SK-N-SH (cell line): ENCODE results near the gene BAIAP2L1. TPM values are rescaled to one million over a fixed set of nuclear protein-coding genes. Genes with fewer than 3 reads are reported as not detected.

Experiments used
- CTCF ChIA-PET: fragments of 300-600, 350-600 bp; formaldehyde crosslinking; extraction: SDS; loops from one replicate; lab custom pipeline; 2021; lab: Yijun Ruan, JAX
- POLR2A ChIA-PET: fragments of 350-600 bp; sonication (Branson Sonifier 250); formaldehyde crosslinking; extraction: SDS; loops from one replicate; lab custom pipeline; 2020; ENCODE audit warnings: antibody characterized with exemption, inconsistent platforms; lab: Yijun Ruan, JAX
- DNase-seq: peaks from one replicate; pipeline ENCODE4 v3.0.0; 2012
- H2AFZ ChIP-seq: fragments of 200-600 bp; sonication (generic); 2 replicates; pipeline ENCODE4 v1.8.1; 2016; ENCODE audit warnings: antibody characterized with exemption, mild to moderate bottlenecking, low read depth
- H3F3A ChIP-seq: fragments of 200-600 bp; sonication (generic); replicated peaks from 2 replicates; pipeline ENCODE3; 2016; ENCODE audit warnings: antibody characterized with exemption, mild to moderate bottlenecking; ENCODE audit not compliant: insufficient read depth
- H3K27ac ChIP-seq, 2 experiments: fragments of 200-500 bp in 1 of 2; fragments of 200-600 bp in 1 of 2; sonication (Bioruptor generic) in 1 of 2; sonication (generic), shearing (Covaris generic) in 1 of 2; 2 replicates each; pipeline versions ENCODE4 v1.5.1 to v1.6.1; 2014 to 2016; ENCODE audit warnings: low read depth in 2 of 2, inconsistent platforms in 1 of 2, low read length in 1 of 2, mild to moderate bottlenecking in 1 of 2, mixed read lengths in 1 of 2
- H3K27me3 ChIP-seq: fragments of 200-600 bp; sonication (generic), shearing (Covaris generic); 2 replicates; pipeline ENCODE4 v1.6.1; 2016; ENCODE audit warnings: mixed run types; ENCODE audit not compliant: insufficient read depth
- H3K36me3 ChIP-seq, 2 experiments: fragments of 200-500 bp in 1 of 2; fragments of 200-600 bp in 1 of 2; sonication (Bioruptor generic) in 1 of 2; sonication (generic) in 1 of 2; replicated peaks in 1 of 2; 2 replicates each; pipeline versions ENCODE3 to v1.5.1; 2014 to 2016; ENCODE audit warnings: low read length in 1 of 2, mild to moderate bottlenecking in 1 of 2; ENCODE audit not compliant: insufficient read depth in 2 of 2, control insufficient read depth in 1 of 2
- H3K4me1 ChIP-seq, 2 experiments: fragments of 200-500 bp in 1 of 2; fragments of 200-600 bp in 1 of 2; sonication (Bioruptor generic) in 1 of 2; sonication (generic), shearing (Covaris generic) in 1 of 2; 2 replicates each; pipeline versions ENCODE4 v1.5.1 to v1.6.1; 2014 to 2016; ENCODE audit warnings: low read depth in 1 of 2, low read length in 1 of 2, mixed run types in 1 of 2; ENCODE audit not compliant: insufficient read depth in 2 of 2, control insufficient read depth in 1 of 2
- H3K4me2 ChIP-seq: fragments of 200-600 bp; sonication (generic), shearing (Covaris generic); 2 replicates; pipeline ENCODE4 v1.6.1; 2017; ENCODE audit warnings: mixed run types
- H3K4me3 ChIP-seq, 2 experiments: fragments of 200-500 bp in 1 of 2; fragments of 200-600 bp in 1 of 2; sonication (Bioruptor generic) in 1 of 2; sonication (generic), shearing (Covaris generic) in 1 of 2; 2 replicates each; pipeline versions ENCODE4 v1.5.1 to v1.8.1; 2014 to 2016; ENCODE audit warnings: low read depth in 2 of 2, inconsistent platforms in 1 of 2, low read length in 1 of 2, mild to moderate bottlenecking in 1 of 2, mixed read lengths in 1 of 2, moderate library complexity in 1 of 2
- H3K79me2 ChIP-seq: fragments of 200-600 bp; sonication (generic); 2 replicates; pipeline ENCODE4 v1.8.1; 2017; ENCODE audit warnings: mild to moderate bottlenecking; ENCODE audit not compliant: insufficient read depth
- H3K9ac ChIP-seq: fragments of 200-600 bp; sonication (generic); 2 replicates; pipeline ENCODE4 v1.6.1; 2017; ENCODE audit warnings: mixed run types
- H3K9me2 ChIP-seq: fragments of 200-600 bp; sonication (generic); 2 replicates; pipeline ENCODE4 v1.6.1; 2017; ENCODE audit warnings: mixed run types
- H3K9me3 ChIP-seq: fragments of 200-600 bp; sonication (generic); 2 replicates; pipeline ENCODE4 v1.6.1; 2017; ENCODE audit warnings: mixed run types, mild to moderate bottlenecking, moderate library complexity
- H4K20me1 ChIP-seq: fragments of 200-600 bp; sonication (generic); 2 replicates; pipeline ENCODE4 v1.6.1; 2017; ENCODE audit warnings: mild to moderate bottlenecking, mixed run types; ENCODE audit not compliant: insufficient read depth
- EP300 ChIP-seq, 2 experiments: IDR thresholded peaks; 2 replicates each; pipeline versions ENCODE4 v1.4.0 to v1.6.1; 2012; ENCODE audit warnings: borderline replicate concordance in 1 of 2, low read depth in 1 of 2, low read length in 1 of 2
- FOSL2 ChIP-seq: IDR thresholded peaks from 2 replicates; pipeline ENCODE4 v1.4.0; 2012; ENCODE audit warnings: low read depth, mild to moderate bottlenecking, moderate library complexity, borderline replicate concordance
- GATA2 ChIP-seq: sonication (generic); formaldehyde crosslinking; IDR thresholded peaks from 2 replicates; pipeline ENCODE4 v1.5.0; 2020; ENCODE audit warnings: mild to moderate bottlenecking, missing genetic modification reagents
- POLR2AphosphoS5 ChIP-seq: IDR thresholded peaks from 2 replicates; pipeline ENCODE4 v1.6.1; 2012; ENCODE audit warnings: low read depth, low read length
- RFX5 ChIP-seq: IDR thresholded peaks from 2 replicates; pipeline ENCODE4 v1.6.1; 2012; ENCODE audit warnings: mild to moderate bottlenecking, improper control_type of control experiment, low read length
- RXRA ChIP-seq: IDR thresholded peaks from 2 replicates; pipeline ENCODE4 v1.4.0; 2012; ENCODE audit warnings: low read depth, mild to moderate bottlenecking, borderline replicate concordance
- SIN3A ChIP-seq: IDR thresholded peaks from 2 replicates; pipeline ENCODE4 v1.6.1; 2012; ENCODE audit warnings: low read depth, mild to moderate bottlenecking, low read length, moderate library complexity, borderline replicate concordance
- TCF12 ChIP-seq: IDR thresholded peaks from 2 replicates; pipeline ENCODE4 v1.4.0; 2012
- YY1 ChIP-seq: IDR thresholded peaks from 2 replicates; pipeline ENCODE4 v1.4.0; 2012; ENCODE audit warnings: low read depth, mild to moderate bottlenecking
- WGBS: methylation state at CpG from one replicate; pipeline ENCODE4 v1.1.6; 2017; ENCODE audit warnings: low lambda C conversion rate; 5-methylcytosine and 5-hydroxymethylcytosine counted together
- polyA plus RNA-seq, 3 experiments: library from polyadenylated mRNA; depleted of rRNA; stranded (reverse); fragments of >200 nt; gene quantifications; 2 replicates each; pipeline ENCODE4 v1.2.3, GENCODE V29; 2012
- TF ChIP-seq, protein P1 (sequence below): fragments of 150-350 bp; IDR thresholded peaks from 2 replicates; pipeline ENCODE4 v1.6.1; 2016; ENCODE audit warnings: mild to moderate bottlenecking, low read depth, low read length
- TF ChIP-seq, protein P2 (sequence below): IDR thresholded peaks from 2 replicates; pipeline ENCODE4; 2012
- TF ChIP-seq, protein P3 (sequence below): IDR thresholded peaks from 2 replicates; pipeline ENCODE4 v1.4.0; 2012; ENCODE audit warnings: low read depth, borderline replicate concordance

Gene BAIAP2L1
- polyA plus RNA-seq, 1 of the 3 experiments (the other 2 are of a cell fraction), result 8.8 TPM

DNA sequence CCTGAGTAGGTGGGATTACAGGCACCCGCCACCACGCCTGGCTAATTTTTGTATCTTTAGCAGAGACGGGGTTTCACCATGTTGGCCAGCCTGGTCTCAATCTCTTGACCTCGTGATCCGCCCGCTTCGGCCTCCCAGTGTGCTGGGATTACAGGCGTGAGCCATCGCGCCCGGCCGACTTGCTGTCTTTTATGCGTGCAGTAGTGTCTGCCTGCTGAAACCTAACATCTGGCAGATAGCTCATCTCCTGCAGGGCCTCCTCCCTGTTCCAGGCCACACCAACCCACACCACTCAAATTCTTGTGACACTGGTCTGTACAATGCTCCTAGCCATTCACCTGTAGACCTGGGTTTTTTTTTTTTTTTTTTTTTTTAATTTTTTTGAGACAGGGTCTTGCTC, 41.5 kb downstream of the BAIAP2L1 start (continued):
- TF ChIP-seq, protein P1, sequence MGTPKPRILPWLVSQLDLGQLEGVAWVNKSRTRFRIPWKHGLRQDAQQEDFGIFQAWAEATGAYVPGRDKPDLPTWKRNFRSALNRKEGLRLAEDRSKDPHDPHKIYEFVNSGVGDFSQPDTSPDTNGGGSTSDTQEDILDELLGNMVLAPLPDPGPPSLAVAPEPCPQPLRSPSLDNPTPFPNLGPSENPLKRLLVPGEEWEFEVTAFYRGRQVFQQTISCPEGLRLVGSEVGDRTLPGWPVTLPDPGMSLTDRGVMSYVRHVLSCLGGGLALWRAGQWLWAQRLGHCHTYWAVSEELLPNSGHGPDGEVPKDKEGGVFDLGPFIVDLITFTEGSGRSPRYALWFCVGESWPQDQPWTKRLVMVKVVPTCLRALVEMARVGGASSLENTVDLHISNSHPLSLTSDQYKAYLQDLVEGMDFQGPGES, result no peak

DNA sequence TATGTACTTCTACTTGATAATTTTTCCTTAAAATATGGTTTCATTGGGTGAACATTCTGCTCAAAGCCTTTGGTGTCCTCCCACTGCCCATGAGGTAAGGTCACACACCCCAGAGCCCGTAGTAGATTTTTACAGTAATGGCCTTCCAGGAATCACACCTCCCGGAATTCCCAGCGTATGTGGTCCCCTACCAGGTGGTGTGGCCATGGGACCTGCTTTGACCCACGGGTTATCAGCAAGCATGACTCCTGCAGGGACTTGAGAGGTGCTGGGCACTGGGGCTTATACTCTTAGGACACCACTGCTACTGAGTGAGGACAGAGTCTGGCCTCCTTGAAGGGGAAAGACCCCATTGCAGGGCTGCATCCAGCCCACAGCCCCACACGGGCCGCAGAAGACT, 42.2 kb downstream of the BAIAP2L1 start:
- peaks cover 0 to 12% of the 10 kb centered on the region in 2 experiments; a peak in 2 of 4 replicates for H3K4me1 ChIP-seq
- no peaks in the 10 kb centered on the region for H3K27me3 ChIP-seq
- peaks cover 28% of the 10 kb centered on the region for H3F3A ChIP-seq
- no peak for DNase-seq
- no peak overlapping the region for H3K9ac ChIP-seq
- H3K9me3 ChIP-seq, result no peaks in the 10 kb centered on the region
- H2AFZ ChIP-seq, result no peak overlapping the region
- POLR2A ChIA-PET, result no interaction called here
- no peaks in the 10 kb centered on the region for H3K79me2 ChIP-seq
- TF ChIP-seq EP300 (IDR thresholded peaks at IDR 0.05; ENCODE audit: borderline replicate concordance in 1 of 2, low read depth in 1 of 2, low read length in 1 of 2), result no peak
- TF ChIP-seq TCF12, result no peak
- TF ChIP-seq GATA2 (CRISPR knock-in tag), result no peak
- no peak for TF ChIP-seq RFX5
- TF ChIP-seq FOSL2, result no peak
- TF ChIP-seq RXRA, result no peak
- no peak for TF ChIP-seq YY1
- TF ChIP-seq, protein P2, sequence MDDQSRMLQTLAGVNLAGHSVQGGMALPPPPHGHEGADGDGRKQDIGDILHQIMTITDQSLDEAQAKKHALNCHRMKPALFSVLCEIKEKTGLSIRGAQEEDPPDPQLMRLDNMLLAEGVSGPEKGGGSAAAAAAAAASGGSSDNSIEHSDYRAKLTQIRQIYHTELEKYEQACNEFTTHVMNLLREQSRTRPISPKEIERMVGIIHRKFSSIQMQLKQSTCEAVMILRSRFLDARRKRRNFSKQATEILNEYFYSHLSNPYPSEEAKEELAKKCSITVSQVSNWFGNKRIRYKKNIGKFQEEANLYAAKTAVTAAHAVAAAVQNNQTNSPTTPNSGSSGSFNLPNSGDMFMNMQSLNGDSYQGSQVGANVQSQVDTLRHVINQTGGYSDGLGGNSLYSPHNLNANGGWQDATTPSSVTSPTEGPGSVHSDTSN, result no peak
- no peak for TF ChIP-seq POLR2AphosphoS5
- TF ChIP-seq, protein P3, sequence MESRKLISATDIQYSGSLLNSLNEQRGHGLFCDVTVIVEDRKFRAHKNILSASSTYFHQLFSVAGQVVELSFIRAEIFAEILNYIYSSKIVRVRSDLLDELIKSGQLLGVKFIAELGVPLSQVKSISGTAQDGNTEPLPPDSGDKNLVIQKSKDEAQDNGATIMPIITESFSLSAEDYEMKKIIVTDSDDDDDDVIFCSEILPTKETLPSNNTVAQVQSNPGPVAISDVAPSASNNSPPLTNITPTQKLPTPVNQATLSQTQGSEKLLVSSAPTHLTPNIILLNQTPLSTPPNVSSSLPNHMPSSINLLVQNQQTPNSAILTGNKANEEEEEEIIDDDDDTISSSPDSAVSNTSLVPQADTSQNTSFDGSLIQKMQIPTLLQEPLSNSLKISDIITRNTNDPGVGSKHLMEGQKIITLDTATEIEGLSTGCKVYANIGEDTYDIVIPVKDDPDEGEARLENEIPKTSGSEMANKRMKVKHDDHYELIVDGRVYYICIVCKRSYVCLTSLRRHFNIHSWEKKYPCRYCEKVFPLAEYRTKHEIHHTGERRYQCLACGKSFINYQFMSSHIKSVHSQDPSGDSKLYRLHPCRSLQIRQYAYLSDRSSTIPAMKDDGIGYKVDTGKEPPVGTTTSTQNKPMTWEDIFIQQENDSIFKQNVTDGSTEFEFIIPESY, result no peak
- TF ChIP-seq SIN3A, result no peak
- no peak overlapping the region for H3K27ac ChIP-seq
- H3K4me3 ChIP-seq, result no peak overlapping the region
- CTCF ChIA-PET, result no interaction called here
- 97% methylated on average over 6 of the region's 6 CpGs for WGBS
- no peaks in the 10 kb centered on the region for H3K36me3 ChIP-seq
- H4K20me1 ChIP-seq, result no peaks in the 10 kb centered on the region
- H3K9me2 ChIP-seq, result no peaks in the 10 kb centered on the region
- H3K4me2 ChIP-seq, result no peak overlapping the region
